ENCODE data around the gene NXPH4.

The NXPH4 gene

GRCh38 chr12:57204454-57204853 lies 12.1 kb upstream of the NXPH4 start:
- no peak for DNase-seq

- DNase-seq: no peak
Measured at GRCh38 chr12:57205186-57205585, 11.4 kb upstream of the NXPH4 start.

- DNase-seq: no peak
Measured at GRCh38 chr12:57205931-57206330, 10.7 kb upstream of the NXPH4 start.

DNA sequence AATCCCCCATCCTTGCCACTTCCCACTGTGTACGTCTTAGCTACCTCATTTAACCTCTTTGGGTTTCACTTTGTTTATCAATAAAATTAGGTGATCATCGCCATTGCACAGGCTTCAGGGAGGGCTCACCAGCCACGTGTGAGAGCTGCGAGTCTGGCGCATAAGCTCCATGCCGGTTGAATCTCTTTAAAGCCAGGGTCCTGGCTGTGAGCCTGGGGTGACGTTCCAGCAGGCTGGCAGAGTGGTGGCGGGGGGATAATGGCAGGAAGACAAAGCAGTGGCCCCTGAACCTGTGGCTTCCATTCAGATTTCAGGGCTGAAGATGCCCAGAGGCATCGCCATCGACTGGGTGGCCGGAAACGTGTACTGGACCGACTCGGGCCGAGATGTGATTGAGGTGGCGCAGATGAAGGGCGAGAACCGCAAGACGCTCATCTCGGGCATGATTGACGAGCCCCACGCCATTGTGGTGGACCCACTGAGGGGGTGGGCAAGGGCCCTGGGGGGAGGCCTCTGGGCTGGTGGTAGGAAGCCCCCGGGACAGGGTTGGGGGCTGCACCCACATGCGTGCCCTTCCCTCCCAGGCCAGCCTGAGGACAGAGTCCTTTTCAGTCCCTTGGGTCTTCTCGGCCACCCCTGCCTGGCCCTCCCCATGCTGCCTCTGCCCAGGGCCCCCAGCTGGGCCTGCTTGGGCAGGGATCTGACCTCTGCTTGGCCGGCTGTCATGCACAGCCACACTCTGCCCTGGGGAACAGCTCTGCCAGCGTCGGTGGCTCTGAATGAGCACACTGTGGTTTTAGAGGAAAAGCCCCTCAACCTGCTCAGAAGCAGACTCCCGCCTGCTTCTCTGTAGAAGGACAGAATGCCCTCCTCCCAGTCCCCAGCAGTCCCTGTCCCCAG lies 8.6 kb upstream of the NXPH4 start:
- no peak for DNase-seq

- DNase-seq: no peak
Measured at GRCh38 chr12:57208631-57209282, 7.8 kb upstream of the NXPH4 start.

- no peak for DNase-seq
Measured at GRCh38 chr12:57209916-57210315, 6.7 kb upstream of the NXPH4 start.

- no peak for DNase-seq
Measured at GRCh38 chr12:57210461-57210860, 6.1 kb upstream of the NXPH4 start.

DNA sequence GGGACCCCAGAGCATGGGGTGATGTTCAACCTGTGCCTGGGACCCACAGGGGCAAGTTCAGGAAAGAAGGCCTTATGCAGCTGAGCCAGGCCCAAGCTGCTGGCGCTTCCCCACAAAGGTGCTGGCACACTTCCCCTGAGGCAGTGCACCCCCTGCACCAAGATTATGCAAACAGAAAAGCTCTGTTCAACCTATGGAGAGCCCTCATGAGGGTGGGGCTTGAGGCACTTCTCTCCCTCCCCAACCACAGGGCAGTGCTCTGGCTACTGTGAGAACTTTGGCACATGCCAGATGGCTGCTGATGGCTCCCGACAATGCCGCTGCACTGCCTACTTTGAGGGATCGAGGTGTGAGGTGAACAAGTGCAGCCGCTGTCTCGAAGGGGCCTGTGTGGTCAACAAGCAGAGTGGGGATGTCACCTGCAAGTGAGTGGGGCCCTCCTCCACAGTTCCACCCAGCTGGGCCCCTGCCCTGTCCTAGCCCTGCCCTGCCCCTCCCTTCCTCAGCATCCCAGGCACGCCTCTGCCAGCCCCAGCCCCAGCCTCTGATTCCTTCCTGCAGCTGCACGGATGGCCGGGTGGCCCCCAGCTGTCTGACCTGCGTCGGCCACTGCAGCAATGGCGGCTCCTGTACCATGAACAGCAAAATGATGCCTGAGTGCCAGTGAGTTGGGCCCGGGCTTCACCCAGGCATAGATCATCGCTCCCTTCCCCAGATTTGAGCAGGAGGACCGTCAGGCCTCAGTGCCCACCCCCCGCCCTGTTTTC lies 5.5 kb upstream of the NXPH4 start:
- DNase-seq: no peak

DNA sequence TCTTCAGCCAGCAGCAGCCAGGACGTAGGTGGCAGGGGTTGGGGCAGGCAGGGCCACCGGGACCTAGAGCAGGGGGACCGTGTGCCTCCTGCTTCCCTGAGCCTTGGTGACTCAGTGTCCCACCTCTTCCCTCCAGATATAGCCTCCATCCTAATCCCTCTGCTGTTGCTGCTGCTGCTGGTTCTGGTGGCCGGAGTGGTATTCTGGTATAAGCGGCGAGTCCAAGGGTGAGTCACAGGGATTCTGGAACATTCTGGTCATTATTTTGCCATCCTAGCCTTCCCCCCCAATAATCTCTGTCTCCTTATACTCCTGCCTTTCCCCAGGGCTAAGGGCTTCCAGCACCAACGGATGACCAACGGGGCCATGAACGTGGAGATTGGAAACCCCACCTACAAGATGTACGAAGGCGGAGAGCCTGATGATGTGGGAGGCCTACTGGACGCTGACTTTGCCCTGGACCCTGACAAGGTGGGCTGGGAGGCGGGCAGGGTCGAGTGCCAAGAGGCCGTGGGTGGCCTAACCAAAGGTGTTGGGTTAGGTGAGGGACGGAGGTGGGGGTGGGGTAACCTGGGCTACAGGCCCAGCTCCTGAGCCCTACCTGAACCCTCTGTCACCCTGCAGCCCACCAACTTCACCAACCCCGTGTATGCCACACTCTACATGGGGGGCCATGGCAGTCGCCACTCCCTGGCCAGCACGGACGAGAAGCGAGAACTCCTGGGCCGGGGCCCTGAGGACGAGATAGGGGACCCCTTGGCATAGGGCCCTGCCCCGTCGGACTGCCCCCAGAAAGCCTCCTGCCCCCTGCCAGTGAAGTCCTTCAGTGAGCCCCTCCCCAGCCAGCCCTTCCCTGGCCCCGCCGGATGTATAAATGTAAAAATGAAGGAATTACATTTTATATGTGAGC lies 4.5 kb upstream of the NXPH4 start:
- no peak for DNase-seq

GRCh38 chr12:57212701-57213057 lies 3.9 kb upstream of the NXPH4 start:
- DNase-seq: no peak

GRCh38 chr12:57213058-57213715 lies 3.4 kb upstream of the NXPH4 start:
- DNase-seq: peak; percentile 91

DNA sequence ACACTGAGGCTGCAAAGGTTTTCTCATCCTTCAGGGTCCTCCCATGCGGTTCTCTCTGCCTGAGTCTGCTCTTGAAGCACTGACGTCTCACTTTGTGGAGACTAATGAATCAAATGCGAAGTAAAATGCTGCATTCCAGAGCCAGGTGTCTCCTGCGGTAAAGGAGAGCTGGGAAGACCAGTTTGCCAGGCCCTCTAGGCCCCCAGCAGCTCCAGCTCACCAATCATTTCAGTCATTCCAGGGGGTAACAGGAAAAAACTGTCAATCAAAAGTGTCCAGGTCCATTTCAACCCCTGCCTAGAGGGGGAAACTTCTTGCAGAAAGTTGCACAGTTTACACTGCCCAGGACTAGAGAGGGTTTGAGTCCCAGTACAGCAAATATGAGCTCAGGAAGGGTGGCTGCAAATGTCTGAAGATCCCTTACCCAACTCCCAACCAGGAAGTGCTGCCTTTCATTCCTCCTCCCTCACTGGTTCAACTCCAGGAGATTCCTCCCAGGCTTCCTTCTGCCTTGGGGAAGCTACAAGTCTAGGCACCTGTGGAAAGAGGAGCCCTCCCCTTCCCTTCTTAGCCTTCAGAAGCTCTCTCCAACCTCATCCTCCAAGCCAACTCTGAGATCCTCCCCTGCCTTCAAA lies 2.7 kb upstream of the NXPH4 start:
- no peak for DNase-seq

- peak; percentile 83 for DNase-seq
Measured at GRCh38 chr12:57214398-57214781, 2.2 kb upstream of the NXPH4 start.

DNA sequence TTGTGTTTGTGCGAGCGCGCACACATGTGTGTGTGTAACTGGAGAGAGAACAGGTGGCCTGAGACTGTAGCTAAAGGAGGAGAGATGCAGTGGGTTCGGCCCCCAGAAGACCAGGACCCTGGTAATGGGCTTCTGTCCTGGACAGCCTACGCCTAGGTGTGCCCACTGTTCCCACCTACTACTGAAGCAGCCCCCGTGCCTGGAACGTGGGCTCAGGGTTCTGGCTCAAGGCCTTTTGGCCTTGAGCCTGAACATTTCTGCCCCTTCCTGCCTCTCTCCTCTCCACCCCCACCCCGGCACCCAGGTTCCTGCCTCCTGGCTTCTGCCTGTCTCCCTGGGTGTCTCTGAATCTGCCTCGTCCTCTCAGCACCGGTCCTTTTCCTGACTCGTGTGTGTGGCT lies 1.5 kb upstream of the NXPH4 start:
- DNase-seq: no peak

GRCh38 chr12:57215668-57216013 lies 953 bp upstream of the NXPH4 start:
- DNase-seq: no peak

DNA sequence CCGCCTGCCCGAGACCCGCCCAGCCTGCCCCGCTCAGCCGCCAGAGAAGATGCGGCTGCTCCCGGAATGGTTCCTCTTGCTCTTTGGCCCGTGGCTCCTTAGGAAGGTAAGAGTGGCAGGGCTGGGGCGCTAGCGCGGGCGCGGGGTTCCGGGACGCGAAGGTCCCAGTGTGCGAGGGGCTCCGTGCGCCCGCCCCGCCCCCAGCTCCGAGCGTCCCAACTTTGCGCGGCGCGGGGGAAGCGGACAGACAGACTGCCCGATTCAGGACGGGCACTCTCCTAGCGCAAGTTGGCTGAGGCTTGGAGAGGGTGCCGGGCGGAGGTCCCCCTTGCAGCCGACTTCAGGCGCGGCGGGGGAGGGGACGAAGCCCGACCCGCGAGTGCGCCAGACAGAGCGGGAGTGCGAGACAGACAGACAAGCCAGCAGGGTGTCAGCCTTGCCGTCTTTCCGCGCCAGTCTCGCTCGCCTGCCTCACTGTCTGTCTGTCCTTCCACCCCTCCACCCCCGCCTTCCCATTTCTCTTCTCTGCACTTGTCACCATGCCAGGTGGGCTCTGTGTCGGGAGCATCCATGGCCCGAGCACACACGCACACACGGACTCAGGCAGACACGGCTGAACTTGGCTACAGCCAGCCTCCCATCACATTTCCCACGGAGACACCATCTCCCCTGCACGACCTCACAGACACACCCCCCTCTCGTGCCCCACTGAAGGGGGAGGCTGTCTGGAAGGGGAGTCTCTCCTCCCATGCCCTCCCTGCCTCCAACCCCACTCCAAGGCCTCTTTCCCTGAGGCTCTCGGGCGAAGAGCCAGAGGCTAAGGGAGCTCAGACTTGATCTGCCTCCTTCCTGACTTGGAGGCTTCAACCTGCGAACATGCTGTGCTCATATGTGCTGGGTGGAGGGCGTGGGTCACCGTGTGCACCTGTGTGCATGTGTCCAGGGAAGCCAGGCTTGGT lies 606 bp downstream of the NXPH4 start:
- DNase-seq: no peak

- DNase-seq: no peak
Measured at GRCh38 chr12:57218030-57218853, 1.6 kb downstream of the NXPH4 start.

GRCh38 chr12:57219205-57219992 lies 2.8 kb downstream of the NXPH4 start:
- no peak for DNase-seq

Data from activated CD8-positive, alpha-beta memory T cell treated with anti-CD3 and anti-CD28 coated beads, Interleukin-2, amount 50 U/mL, for 48 hours (primary cell).